ENCODE results near the gene TMEM168.
"Not testable (repeated sequence)": the region's sequence is repeated elsewhere in the genome, so short reads cannot be mapped to it uniquely, and the experiment has no call there.

TMEM168 gene, protein sequence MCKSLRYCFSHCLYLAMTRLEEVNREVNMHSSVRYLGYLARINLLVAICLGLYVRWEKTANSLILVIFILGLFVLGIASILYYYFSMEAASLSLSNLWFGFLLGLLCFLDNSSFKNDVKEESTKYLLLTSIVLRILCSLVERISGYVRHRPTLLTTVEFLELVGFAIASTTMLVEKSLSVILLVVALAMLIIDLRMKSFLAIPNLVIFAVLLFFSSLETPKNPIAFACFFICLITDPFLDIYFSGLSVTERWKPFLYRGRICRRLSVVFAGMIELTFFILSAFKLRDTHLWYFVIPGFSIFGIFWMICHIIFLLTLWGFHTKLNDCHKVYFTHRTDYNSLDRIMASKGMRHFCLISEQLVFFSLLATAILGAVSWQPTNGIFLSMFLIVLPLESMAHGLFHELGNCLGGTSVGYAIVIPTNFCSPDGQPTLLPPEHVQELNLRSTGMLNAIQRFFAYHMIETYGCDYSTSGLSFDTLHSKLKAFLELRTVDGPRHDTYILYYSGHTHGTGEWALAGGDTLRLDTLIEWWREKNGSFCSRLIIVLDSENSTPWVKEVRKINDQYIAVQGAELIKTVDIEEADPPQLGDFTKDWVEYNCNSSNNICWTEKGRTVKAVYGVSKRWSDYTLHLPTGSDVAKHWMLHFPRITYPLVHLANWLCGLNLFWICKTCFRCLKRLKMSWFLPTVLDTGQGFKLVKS

DNA sequence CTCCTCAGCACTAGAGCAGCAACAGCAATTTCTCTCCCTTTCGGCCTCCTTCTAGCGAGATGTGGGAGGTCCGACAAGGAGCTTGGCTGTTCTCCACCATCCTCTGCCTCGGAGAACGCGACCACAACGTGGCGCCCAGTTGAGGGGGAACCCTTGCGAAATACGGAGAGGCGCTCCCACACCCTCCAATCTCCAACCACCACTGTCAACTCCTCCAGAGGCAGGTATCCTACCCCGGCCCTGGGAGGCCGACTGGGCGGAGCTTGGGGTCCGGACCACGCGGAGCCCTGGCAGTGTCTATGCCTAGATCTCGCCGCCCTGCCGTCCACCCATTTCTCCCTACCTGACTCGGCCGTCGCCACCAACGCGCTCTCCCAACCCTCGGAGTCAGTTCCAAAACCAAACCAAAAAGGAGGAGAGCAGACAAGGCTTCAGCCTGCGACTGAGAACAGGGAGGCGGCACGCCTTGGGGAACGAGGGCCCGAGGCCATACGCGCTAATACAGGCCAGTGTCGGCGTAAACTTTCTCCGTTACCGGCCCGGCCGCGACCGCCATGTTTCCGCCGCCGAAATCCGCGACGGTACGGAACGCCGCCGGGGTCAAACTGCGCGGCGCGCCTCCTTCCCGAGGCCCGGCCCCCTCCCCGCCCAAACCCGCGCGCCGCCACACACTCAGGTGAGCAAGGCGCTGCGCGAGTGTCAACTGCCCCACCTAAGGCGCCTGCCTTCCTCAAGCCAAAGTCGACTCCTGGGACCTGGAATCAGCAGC is at the start of gene TMEM168:
Gene TMEM168 (minus strand): TSS at position 577 of the 769 bp plus-strand sequence. CDS start 5,568 bp downstream, outside the sequence.
- DNase-seq, result peak; percentile 78

DNA sequence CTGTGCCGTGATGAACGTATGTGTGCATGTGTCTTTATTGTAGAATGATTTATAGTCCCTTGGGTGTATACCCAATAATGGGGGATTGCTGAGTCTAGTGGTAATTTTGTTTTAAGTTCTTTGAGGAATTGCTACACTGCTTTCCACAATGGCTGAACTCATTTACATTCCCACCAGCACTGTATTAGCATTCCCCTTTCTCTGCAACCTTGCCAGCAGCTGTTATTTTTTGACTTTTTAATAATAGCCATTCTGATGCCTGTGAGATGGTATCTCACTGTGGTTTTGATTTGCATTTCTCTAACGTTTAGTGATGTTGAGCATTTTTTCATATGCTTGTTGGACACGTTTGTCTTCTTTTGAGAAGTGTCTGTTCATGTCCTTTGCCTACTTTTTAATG is 45.7 kb upstream of the TMEM168 start:
- DNase-seq, result not testable (repeated sequence)

GRCh38 chr7:112833082-112833481 is 42.9 kb upstream of the TMEM168 start:
- no peak for DNase-seq

- no peak for DNase-seq
These were observed 40.6 kb upstream of the TMEM168 start for GRCh38 chr7:112830769-112831168.

DNA sequence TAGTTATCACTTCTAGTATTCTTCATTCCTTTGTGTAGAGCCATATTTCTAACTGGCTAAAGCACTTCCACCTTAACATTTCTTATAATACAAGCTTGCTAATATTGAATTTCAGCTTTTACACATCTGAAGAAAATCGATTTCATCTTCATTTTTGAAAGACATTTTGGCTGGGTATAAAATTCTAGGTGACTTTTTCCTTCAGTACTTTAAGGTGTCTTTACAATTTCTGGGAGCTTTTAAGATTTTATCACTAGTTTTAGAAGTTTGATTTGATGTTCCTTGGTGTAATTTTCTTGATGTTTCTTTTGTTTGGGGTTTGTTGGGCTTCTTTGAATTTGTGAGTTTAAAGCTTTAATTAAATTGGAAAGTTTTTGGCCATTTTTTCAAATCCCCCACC is 38.5 kb upstream of the TMEM168 start:
- DNase-seq, result no peak

GRCh38 chr7:112821345-112821744 is 31.2 kb upstream of the TMEM168 start:
- DNase-seq, result no peak

GRCh38 chr7:112819536-112819935 is 29.3 kb upstream of the TMEM168 start:
- DNase-seq, result no peak

GRCh38 chr7:112806156-112806555 is 16.0 kb upstream of the TMEM168 start:
- DNase-seq, result no peak

- DNase-seq, result no peak
These were observed 12.2 kb upstream of the TMEM168 start for GRCh38 chr7:112802406-112802805.

- DNase-seq, result no peak
These were observed 10.3 kb upstream of the TMEM168 start for GRCh38 chr7:112800486-112800885.

- DNase-seq, result no peak
These were observed 9.4 kb upstream of the TMEM168 start for GRCh38 chr7:112799448-112800120.

- DNase-seq, result no peak
These were observed 8.3 kb upstream of the TMEM168 start for GRCh38 chr7:112798274-112799159.

DNA sequence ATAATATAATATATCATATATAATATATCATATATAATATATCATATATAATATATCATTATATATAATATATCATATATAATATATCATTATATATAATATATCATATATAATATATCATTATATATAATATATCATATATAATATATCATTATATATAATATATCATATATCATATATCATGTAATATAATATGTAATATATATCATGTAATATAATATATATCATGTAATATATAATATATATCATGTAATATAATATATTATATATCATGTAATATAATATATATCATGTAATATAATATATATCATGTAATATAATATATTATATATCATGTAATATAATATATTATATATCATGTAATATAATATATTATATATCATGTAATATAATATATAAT is 6.4 kb upstream of the TMEM168 start:
- DNase-seq, result not testable (repeated sequence)

DNA sequence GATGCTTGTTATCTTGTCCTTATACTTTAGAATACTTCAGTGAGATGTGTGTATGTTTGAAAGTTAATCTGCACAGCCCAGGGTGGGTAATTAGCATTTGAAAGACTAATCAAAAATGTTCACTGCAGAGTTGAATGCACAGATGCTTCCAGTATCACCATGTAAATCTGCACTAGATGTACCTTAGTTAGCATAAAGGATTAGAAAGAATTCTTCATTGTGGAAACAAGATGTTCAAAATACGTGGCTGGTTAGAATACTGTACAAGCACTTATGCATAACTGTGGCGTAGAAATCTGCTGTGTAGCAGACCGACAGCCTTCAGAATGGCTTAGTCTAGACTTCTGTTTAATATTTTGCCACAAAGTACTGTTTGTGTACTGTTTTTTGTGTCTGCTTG is 2.2 kb upstream of the TMEM168 start:
- no peak for DNase-seq

DNA sequence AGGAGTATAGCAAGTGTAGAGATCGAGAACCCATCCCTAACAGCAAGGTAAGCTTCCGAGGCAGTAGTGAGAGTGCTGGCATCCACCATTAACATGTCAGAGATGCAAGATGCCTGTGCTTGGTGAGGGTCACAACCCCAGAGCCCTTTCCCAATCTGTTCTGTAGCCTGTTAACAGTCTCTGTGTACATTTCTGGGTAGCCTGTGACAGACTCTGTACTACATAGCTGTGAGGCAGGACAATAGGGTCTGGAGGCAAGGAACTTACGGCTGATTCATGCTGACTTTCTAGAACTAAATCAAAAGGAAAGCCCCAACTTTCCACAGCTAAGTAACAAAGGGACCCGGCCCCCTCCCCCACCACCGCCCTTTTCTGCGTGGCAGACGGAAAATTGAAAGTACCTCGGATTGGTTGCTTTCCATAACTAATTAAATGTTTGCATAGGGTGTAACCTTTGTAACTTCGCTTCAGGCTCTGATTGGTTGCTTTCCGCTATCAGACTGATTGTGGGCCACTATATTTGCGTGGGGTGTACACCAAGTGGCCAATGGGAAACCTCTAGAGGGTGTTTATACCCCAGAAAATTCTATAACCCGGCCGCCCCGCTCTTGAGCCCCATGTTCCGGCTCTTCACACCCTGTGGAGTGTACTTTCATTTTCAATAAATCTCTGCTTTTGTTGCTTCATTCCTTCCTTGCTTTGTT is 1.4 kb upstream of the TMEM168 start:
- DNase-seq, result no peak

GRCh38 chr7:112790586-112791003 is 402 bp upstream of the TMEM168 start:
- no peak for DNase-seq

GRCh38 chr7:112789453-112789816 is 758 bp downstream of the TMEM168 start:
- DNase-seq, result no peak

- DNase-seq, result no peak
These were observed 1.3 kb downstream of the TMEM168 start for GRCh38 chr7:112788778-112789343.

DNA sequence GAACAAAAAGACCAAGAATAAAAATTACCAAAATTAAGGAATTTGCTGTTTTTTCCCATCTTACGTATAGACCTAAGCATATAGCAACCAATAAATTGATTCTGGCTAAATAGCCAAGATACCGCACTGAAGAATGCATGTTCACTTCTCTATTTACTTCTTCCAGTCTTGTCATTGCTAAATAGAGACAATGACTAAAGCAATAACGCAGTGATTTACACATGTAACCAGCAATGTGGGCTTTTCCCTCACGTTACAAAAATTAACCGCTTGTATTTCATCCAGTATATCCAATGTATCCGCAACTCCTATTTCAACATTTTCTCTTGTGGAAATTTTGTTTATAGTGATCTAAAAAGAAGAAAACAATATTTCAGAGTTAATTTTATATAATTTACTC is 5.6 kb downstream of the TMEM168 start:
- DNase-seq, result no peak

DNA sequence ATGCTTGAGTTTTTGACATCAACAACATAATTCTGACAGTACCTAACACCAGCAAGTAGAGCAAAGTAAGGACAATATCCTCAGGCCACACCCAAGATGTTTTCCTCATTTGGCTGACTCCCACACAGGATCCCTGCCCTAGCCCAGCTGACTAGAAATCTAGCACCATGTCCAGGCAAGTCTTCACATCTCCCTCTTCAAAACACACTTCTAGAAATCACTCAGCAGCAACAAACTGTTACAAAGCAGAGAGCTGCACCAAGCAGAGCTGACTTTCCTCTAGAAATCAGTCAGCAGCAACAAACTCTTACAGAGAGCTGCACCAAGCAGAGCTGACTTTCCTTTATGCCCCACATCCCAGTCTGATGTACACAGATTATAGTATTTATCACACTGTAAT is 7.7 kb downstream of the TMEM168 start:
- no peak for DNase-seq

DNA sequence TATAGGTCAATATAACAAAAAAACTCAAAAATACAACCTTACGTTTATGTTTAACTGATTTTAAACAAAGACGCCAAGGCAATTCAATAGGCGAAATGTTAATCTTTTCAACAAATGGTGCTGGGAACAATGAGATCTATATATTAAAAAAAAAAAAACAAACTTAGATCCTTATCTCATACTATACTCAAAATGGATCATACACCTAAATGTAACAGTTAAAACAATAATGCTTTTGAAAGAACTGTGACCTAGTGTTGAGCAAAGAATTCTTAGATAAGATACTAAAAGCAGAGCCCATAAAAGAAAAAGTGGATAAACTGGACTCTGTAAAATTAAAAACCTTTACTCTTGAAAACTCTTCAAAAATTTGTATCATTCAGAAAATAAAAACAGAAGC is 8.6 kb downstream of the TMEM168 start:
- no peak for DNase-seq

Data from DMS 273 treated with DMSO at 0.1 percent for 48 hours (cell line).